Keratinocyte (primary cell): ENCODE data around the gene RERG. TPM values are rescaled to one million over a fixed set of nuclear protein-coding genes. Genes with fewer than 3 reads are reported as not detected.

Source experiments
- DNase-seq: peaks from one replicate; pipeline ENCODE4 v3.0.0-alpha.2; 2011; ENCODE audit warnings: low read depth, missing footprints, low spot score
- FAIRE-seq: peaks from 2 replicates; lab custom pipeline; 2011; peaks lifted over from hg19 to GRCh38; lab: Jason Lieb, UNC
- H2AFZ ChIP-seq: 2 replicates; pipeline ENCODE4 v1.6.0; 2012; ENCODE audit warnings: low read length, control low read depth, inconsistent platforms; ENCODE audit not compliant: control insufficient read depth
- H3K27ac ChIP-seq: 2 replicates; pipeline ENCODE4 v1.5.1; 2011; ENCODE audit warnings: low read length; ENCODE audit not compliant: control insufficient read depth, insufficient read depth
- H3K27me3 ChIP-seq: 3 replicates; pipeline ENCODE4 v1.6.0; 2011; ENCODE audit warnings: low read length; ENCODE audit not compliant: control insufficient read depth, insufficient read depth; ENCODE audit errors: extremely low read depth
- H3K36me3 ChIP-seq, 2 experiments: 2 replicates in 1 of 2; 3 replicates in 1 of 2; pipeline ENCODE4 v1.5.1; 2011; ENCODE audit warnings: low read length in 2 of 2, mild to moderate bottlenecking in 1 of 2; ENCODE audit not compliant: control insufficient read depth in 2 of 2, insufficient read depth in 2 of 2; ENCODE audit errors: extremely low read depth in 1 of 2
- H3K4me1 ChIP-seq: 3 replicates; pipeline ENCODE4 v1.5.1; 2011; ENCODE audit warnings: low read length; ENCODE audit not compliant: control insufficient read depth, insufficient read depth; ENCODE audit errors: extremely low read depth
- H3K4me2 ChIP-seq: 3 replicates; pipeline ENCODE4 v1.6.0; 2011; ENCODE audit warnings: low read depth, low read length; ENCODE audit not compliant: control insufficient read depth, insufficient read depth; ENCODE audit errors: extremely low read depth
- H3K4me3 ChIP-seq, 3 experiments: fragments of 200-600 bp in 1 of 3; sonication (generic) in 1 of 3; 2 replicates in 2 of 3; 3 replicates in 1 of 3; pipeline ENCODE4 v1.5.1; 2011 to 2016; ENCODE audit warnings: low read length in 3 of 3, mild to moderate bottlenecking in 3 of 3, control low read depth in 2 of 3, inconsistent platforms in 1 of 3, low read depth in 1 of 3, mixed read lengths in 1 of 3, mixed run types in 1 of 3, moderate library complexity in 1 of 3; ENCODE audit not compliant: control insufficient read depth in 2 of 3, insufficient read depth in 2 of 3; ENCODE audit errors: extremely low read depth in 1 of 3
- H3K79me2 ChIP-seq: 2 replicates; pipeline ENCODE4 v1.6.0; 2012; ENCODE audit warnings: low read length; ENCODE audit not compliant: control insufficient read depth, insufficient read depth
- H3K9ac ChIP-seq: 3 replicates; pipeline ENCODE4 v1.6.0; 2011; ENCODE audit warnings: low read length; ENCODE audit not compliant: control insufficient read depth, insufficient read depth; ENCODE audit errors: extremely low read depth
- H3K9me1 ChIP-seq: 3 replicates; pipeline ENCODE4 v1.6.0; 2011; ENCODE audit warnings: low read length; ENCODE audit not compliant: control insufficient read depth, insufficient read depth; ENCODE audit errors: extremely low read depth
- H3K9me3 ChIP-seq: 2 replicates; pipeline ENCODE4 v1.5.1; 2012; ENCODE audit warnings: low read depth, low read length; ENCODE audit not compliant: control insufficient read depth
- H4K20me1 ChIP-seq: 3 replicates; pipeline ENCODE4 v1.6.0; 2011; ENCODE audit warnings: low read length; ENCODE audit not compliant: control insufficient read depth, insufficient read depth; ENCODE audit errors: extremely low read depth
- EZH2 ChIP-seq: IDR thresholded peaks from one replicate; pipeline ENCODE4 v1.6.1; 2012; ENCODE audit warnings: inconsistent platforms, mild to moderate bottlenecking, low read length, moderate library complexity
- dilution Hi-C: fragments of 300-500 bp; cut with MboI; formaldehyde crosslinking; loops from one replicate; pipeline ENCODE4 v1.7.0; 2020; ENCODE audit warnings: low sequenced_read_pairs; ENCODE audit not compliant: extremely low pct_ligation_motif_present
- polyA plus RNA-seq, 5 experiments: library from polyadenylated mRNA; depleted of rRNA in 3 of 5; stranded (reverse) in 3 of 5; stranded (forward) in 1 of 5; unstranded in 1 of 5; fragments of >200 nt; gene quantifications; 1 replicate in 1 of 5; 2 replicates in 3 of 5; 3 replicates in 1 of 5; pipeline versions ENCODE4 v1.2.1 to v1.2.3, GENCODE V29; 2011 to 2012; ENCODE audit warnings: missing spikeins in 2 of 5, low read depth in 1 of 5, low replicate concordance in 1 of 5
- TF ChIP-seq, protein P1 (sequence below), 3 experiments: IDR thresholded peaks in 1 of 3; conservative IDR thresholded peaks in 1 of 3; optimal IDR thresholded peaks in 1 of 3; 2 replicates in 2 of 3; 3 replicates in 1 of 3; pipeline versions ENCODE3 to v1.5.1; 2011; ENCODE audit warnings: low read length in 3 of 3, mild to moderate bottlenecking in 3 of 3, moderate library complexity in 2 of 3, control low read depth in 1 of 3, inconsistent platforms in 1 of 3; ENCODE audit not compliant: insufficient read depth in 2 of 3; ENCODE audit errors: extremely low read depth in 1 of 3

Gene RERG
- polyA plus RNA-seq, 1 donor (not counting 4 experiments of a cell fraction or from before 2014, with no cell fraction given) = not detected

DNA sequence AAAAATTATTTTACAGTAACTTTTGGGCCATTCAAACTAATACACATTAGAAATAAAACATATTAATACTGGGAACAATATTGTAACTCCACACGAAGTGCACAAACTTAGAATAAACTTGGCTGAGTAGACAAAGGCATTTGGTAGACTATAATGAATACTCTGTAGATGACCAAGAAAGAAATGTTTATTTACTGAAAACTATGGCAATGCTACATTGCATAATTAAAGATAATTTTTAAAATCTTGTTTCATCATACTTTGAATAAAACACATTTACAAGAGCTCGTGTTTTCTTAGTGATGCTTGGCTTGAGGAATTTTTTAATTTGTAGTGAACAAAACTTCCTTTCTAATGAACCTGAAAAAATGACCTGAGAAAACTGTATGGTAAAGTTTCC, 21.3 kb downstream of the RERG start:
- Histone ChIP-seq H3K9me1 (no peaks in the 10 kb centered on the region), H3K9ac (no peak overlapping the region), H3K9me3 (no peaks in the 10 kb centered on the region), H3K27me3 (no peaks in the 10 kb centered on the region), H3K79me2 (no peaks in the 10 kb centered on the region), H3K36me3 (no peaks in the 10 kb centered on the region), H3K4me2 (no peak overlapping the region), H3K27ac (no peak overlapping the region), H2AFZ (no peak overlapping the region), H3K4me1 (no peaks in the 10 kb centered on the region), H3K4me3 (no peak overlapping the region), H4K20me1 (no peaks in the 10 kb centered on the region)
- no peak for FAIRE-seq
- TF ChIP-seq EZH2 = no peak
- TF ChIP-seq, protein P1, sequence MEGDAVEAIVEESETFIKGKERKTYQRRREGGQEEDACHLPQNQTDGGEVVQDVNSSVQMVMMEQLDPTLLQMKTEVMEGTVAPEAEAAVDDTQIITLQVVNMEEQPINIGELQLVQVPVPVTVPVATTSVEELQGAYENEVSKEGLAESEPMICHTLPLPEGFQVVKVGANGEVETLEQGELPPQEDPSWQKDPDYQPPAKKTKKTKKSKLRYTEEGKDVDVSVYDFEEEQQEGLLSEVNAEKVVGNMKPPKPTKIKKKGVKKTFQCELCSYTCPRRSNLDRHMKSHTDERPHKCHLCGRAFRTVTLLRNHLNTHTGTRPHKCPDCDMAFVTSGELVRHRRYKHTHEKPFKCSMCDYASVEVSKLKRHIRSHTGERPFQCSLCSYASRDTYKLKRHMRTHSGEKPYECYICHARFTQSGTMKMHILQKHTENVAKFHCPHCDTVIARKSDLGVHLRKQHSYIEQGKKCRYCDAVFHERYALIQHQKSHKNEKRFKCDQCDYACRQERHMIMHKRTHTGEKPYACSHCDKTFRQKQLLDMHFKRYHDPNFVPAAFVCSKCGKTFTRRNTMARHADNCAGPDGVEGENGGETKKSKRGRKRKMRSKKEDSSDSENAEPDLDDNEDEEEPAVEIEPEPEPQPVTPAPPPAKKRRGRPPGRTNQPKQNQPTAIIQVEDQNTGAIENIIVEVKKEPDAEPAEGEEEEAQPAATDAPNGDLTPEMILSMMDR (optimal IDR thresholded peaks at IDR 0.05 in 1 of 3, IDR thresholded peaks at IDR 0.05 in 1 of 3, conservative IDR thresholded peaks at IDR 0.05 in 1 of 3; ENCODE audit: extremely low read depth in 1 of 3, insufficient read depth in 2 of 3, low read length in 3 of 3) = no peak
- DNase-seq = no peak
- dilution Hi-C loops = no loop called here

DNA sequence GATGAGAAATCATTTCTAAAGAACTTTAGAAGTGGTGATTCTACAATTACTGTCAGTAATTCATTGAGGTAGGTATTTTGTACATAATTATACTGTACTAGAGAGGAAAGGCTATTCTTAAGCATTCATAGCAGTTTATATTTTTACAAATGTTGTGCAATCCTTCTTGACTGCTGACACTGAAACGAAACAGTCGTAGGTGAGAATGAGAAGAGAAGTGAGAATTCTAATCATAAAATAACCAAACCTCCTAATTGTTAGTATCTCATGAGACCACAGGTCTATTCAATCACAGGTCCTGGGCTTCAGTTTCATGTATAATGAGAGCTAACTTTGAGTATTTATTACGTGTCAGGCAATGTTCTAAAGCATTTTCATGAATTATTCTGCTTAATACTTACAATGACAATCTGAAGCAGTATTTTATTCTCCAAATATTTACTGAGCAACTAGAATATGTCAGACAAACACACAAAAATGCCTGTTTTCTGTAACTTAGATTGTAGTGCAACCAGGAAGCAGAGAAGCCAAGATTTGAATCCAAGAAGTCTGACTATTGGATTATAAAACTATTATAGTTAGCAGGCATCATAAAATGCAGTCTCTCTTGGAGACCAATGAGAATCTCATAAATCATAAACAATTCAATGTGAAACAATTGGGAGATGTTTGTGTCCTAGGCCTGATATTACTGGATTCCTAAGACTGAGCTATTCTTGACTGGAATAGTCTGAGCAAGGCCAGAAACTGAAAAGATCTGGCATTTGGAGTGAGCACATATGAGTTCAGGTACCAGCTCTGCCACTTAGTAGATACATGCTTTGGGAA, 24.3 kb downstream of the RERG start:
- Histone ChIP-seq H3K9ac (no peak overlapping the region), H3K27ac (no peak overlapping the region), H3K36me3 (no peaks in the 10 kb centered on the region), H3K27me3 (no peaks in the 10 kb centered on the region), H3K4me1 (no peaks in the 10 kb centered on the region), H3K9me3 (no peaks in the 10 kb centered on the region), H2AFZ (no peak overlapping the region), H4K20me1 (no peaks in the 10 kb centered on the region), H3K4me3 (no peak overlapping the region), H3K4me2 (no peak overlapping the region), H3K9me1 (no peaks in the 10 kb centered on the region), H3K79me2 (no peaks in the 10 kb centered on the region)
- FAIRE-seq (no peak), DNase-seq (no peak)
- TF ChIP-seq, protein P1 (optimal IDR thresholded peaks at IDR 0.05 in 1 of 3, IDR thresholded peaks at IDR 0.05 in 1 of 3, conservative IDR thresholded peaks at IDR 0.05 in 1 of 3; ENCODE audit: extremely low read depth in 1 of 3, insufficient read depth in 2 of 3, low read length in 3 of 3) = no peak
- no peak for TF ChIP-seq EZH2
- dilution Hi-C loops = no loop called here
